SK-N-SH treated with all-trans-retinoic acid at 6 μM for 48 hours (cell line): ENCODE measurements around the gene TRDMT1.

ENCODE experiments used
- CSDC2 ChIP-seq: fragments of 250-450 bp; sonication (Bioruptor Pico); IDR thresholded peaks from 2 replicates; pipeline ENCODE4 v1.5.0; 2020; ENCODE audit warnings: mild to moderate bottlenecking, moderate library complexity
- GLIS3 ChIP-seq: fragments of 250-450 bp; sonication (Bioruptor Pico); IDR thresholded peaks from 2 replicates; pipeline ENCODE4 v1.5.0; 2020; ENCODE audit warnings: mild to moderate bottlenecking, moderate library complexity
- PATZ1 ChIP-seq: fragments of 250-450 bp; sonication (Bioruptor Pico); IDR thresholded peaks from 2 replicates; pipeline ENCODE4 v1.8.0; 2020; ENCODE audit warnings: mild to moderate bottlenecking, moderate library complexity, borderline replicate concordance
- PPARA ChIP-seq: fragments of 250-450 bp; sonication (Bioruptor Pico); IDR thresholded peaks from 2 replicates; pipeline ENCODE4 v1.5.0; 2020; ENCODE audit warnings: mild to moderate bottlenecking, borderline replicate concordance
- ZFP3 ChIP-seq: fragments of 250-450 bp; sonication (Bioruptor Pico); IDR thresholded peaks from 2 replicates; pipeline ENCODE4 v1.5.0; 2020; ENCODE audit warnings: mild to moderate bottlenecking, moderate library complexity
- ZFP30 ChIP-seq: fragments of 450-650 bp; formaldehyde crosslinking; IDR thresholded peaks from 2 replicates; pipeline ENCODE4 v1.5.0; 2022; ENCODE audit warnings: mild to moderate bottlenecking, moderate library complexity
- ZNF8 ChIP-seq: fragments of 450-650 bp; formaldehyde crosslinking; IDR thresholded peaks from 2 replicates; pipeline ENCODE4 v1.5.0; 2020; ENCODE audit warnings: mild to moderate bottlenecking, moderate library complexity
- TF ChIP-seq, protein P1 (sequence below): fragments of 250-450 bp; sonication (Bioruptor Pico); IDR thresholded peaks from 2 replicates; pipeline ENCODE4 v1.5.1; 2020; ENCODE audit warnings: low read depth, mild to moderate bottlenecking, moderate library complexity

GRCh38 chr10:17196045-17196444 lies 5.4 kb downstream of the TRDMT1 start:
- no peak for TF ChIP-seq ZNF8
- no peak for TF ChIP-seq ZFP30 (CRISPR knock-in tag)
- TF ChIP-seq, protein P1, sequence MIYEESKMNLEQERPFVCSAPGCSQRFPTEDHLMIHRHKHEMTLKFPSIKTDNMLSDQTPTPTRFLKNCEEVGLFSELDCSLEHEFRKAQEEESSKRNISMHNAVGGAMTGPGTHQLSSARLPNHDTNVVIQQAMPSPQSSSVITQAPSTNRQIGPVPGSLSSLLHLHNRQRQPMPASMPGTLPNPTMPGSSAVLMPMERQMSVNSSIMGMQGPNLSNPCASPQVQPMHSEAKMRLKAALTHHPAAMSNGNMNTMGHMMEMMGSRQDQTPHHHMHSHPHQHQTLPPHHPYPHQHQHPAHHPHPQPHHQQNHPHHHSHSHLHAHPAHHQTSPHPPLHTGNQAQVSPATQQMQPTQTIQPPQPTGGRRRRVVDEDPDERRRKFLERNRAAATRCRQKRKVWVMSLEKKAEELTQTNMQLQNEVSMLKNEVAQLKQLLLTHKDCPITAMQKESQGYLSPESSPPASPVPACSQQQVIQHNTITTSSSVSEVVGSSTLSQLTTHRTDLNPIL (CRISPR knock-in tag): no peak
- TF ChIP-seq GLIS3 (CRISPR knock-in tag): no peak
- TF ChIP-seq PATZ1 (CRISPR knock-in tag): no peak
- no peak for TF ChIP-seq CSDC2 (CRISPR knock-in tag)
- no peak for TF ChIP-seq PPARA
- no peak for TF ChIP-seq ZFP3 (CRISPR knock-in tag)
